Body of pancreas (tissue), 4 donors: ENCODE data around the gene WIPF3. TPM values are rescaled to one million over a fixed set of nuclear protein-coding genes. Genes with fewer than 3 reads are reported as not detected.

Experiments
- ATAC-seq: fragments of 150-250 bp; one replicate; pipeline ENCODE4 v1.9.1; 2016
- DNase-seq, 4 donors: peaks; one replicate each; pipeline ENCODE4 v3.0.0-alpha.2; 2019
- H3K27ac ChIP-seq, 4 donors: fragments of 200-600 bp; sonication (generic); 1 replicate in 3 of 4; 2 replicates in 1 of 4; pipeline versions ENCODE4 v1.5.1 to v1.6.1; 2016 to 2019; ENCODE audit warnings: mild to moderate bottlenecking in 1 of 4, mixed read lengths in 1 of 4, moderate library complexity in 1 of 4
- H3K27me3 ChIP-seq, 2 donors: fragments of 200-600 bp; sonication (generic); one replicate each; pipeline ENCODE4 v1.6.0; 2016; ENCODE audit warnings: mild to moderate bottlenecking in 1 of 2
- H3K36me3 ChIP-seq, 2 donors: fragments of 200-600 bp; sonication (generic); replicated peaks in 1 of 2; 2 replicates each; pipeline ENCODE4 v1.5.1; 2016; ENCODE audit warnings: low read depth in 2 of 2; ENCODE audit not compliant: insufficient read depth in 1 of 2
- H3K4me1 ChIP-seq: fragments of 200-600 bp; sonication (generic); one replicate; pipeline ENCODE4 v1.6.0; 2016
- H3K4me3 ChIP-seq, 2 donors: fragments of 200-600 bp; sonication (generic); 1 replicate in 1 of 2; 2 replicates in 1 of 2; pipeline ENCODE4 v1.5.1; 2016 to 2019
- H3K9me3 ChIP-seq, 3 donors: fragments of 200-600 bp; sonication (generic); 1 replicate in 2 of 3; 2 replicates in 1 of 3; pipeline ENCODE4 v1.5.1; 2016
- CTCF ChIP-seq, 7 experiments: fragments of 450-650 bp in 4 of 7; fragments of 200-600 bp in 3 of 7; sonication (generic) in 3 of 7; IDR thresholded peaks; one replicate each; pipeline ENCODE4 v1.5.1; 2016 to 2019; ENCODE audit warnings: antibody characterized with exemption in 7 of 7
- POLR2A ChIP-seq, 3 donors: fragments of 450-650 bp; IDR thresholded peaks; one replicate each; pipeline ENCODE4 v1.6.1; 2016; ENCODE audit warnings: antibody characterized with exemption in 3 of 3, mild to moderate bottlenecking in 2 of 3
- WGBS, 2 donors: methylation state at CpG; one replicate each; pipeline ENCODE4 v1.1.5; 2017; 5-methylcytosine and 5-hydroxymethylcytosine counted together
- intact Hi-C: fragments of 100-400 bp; cut with DNase I; formaldehyde crosslinking; loops from one replicate; pipeline ENCODE4 v1.15.1; 2023
- total RNA-seq, 2 donors: library from RNA; depleted of rRNA; stranded (reverse); fragments of >200 nt; gene quantifications; one replicate each; pipeline ENCODE4 v1.1.0, GENCODE V29; 2016

WIPF3 gene
- total RNA-seq, 2 donors from 2014 or later, result 0.33 to 1.0 TPM

- TF ChIP-seq POLR2A (IDR thresholded peaks at IDR 0.05) (no peak), CTCF (IDR thresholded peaks at IDR 0.05) (no peak)
- H3K27me3 ChIP-seq, result no peaks in the 10 kb centered on the region
- ATAC-seq (no peak), DNase-seq (no peak)
- H3K27ac ChIP-seq, result no peak overlapping the region
- H3K9me3 ChIP-seq, result no peaks in the 10 kb centered on the region
- intact Hi-C loops, result loop anchor here (5.0 kb wide), 1 partner anchor 176 kb away; no protein-coding TSS in a partner anchor
- 73 to 92% methylated on average over 7 of the region's 7 CpGs for WGBS, 2 donors
- peaks cover 0 to 2% of the 10 kb centered on the region in 2 donors for H3K36me3 ChIP-seq
- H3K4me1 ChIP-seq, result no peaks in the 10 kb centered on the region
- no peak overlapping the region for H3K4me3 ChIP-seq
Observed at GRCh38 chr7:29922921-29923700, 116.8 kb downstream of the WIPF3 start.

- no peak for TF ChIP-seq CTCF (IDR thresholded peaks at IDR 0.05)
- TF ChIP-seq POLR2A (IDR thresholded peaks at IDR 0.05), result no peak
- no peaks in the 10 kb centered on the region for H3K9me3 ChIP-seq
- H3K4me3 ChIP-seq, result no peak overlapping the region
- H3K36me3 ChIP-seq, result peaks cover 0 to 2% of the 10 kb centered on the region in 2 donors
- intact Hi-C loops, result loop anchor here (5.0 kb wide), 1 partner anchor 177 kb away; no protein-coding TSS in a partner anchor
- no peaks in the 10 kb centered on the region for H3K27me3 ChIP-seq
- ATAC-seq (no peak), DNase-seq (no peak)
- 71 to 72% methylated on average over 8 to 9 of the region's 9 CpGs for WGBS, 2 donors
- no peaks in the 10 kb centered on the region for H3K4me1 ChIP-seq
- no peak overlapping the region for H3K27ac ChIP-seq
Observed at GRCh38 chr7:29924006-29924405, 117.7 kb downstream of the WIPF3 start.

- no peak for DNase-seq
- TF ChIP-seq POLR2A (IDR thresholded peaks at IDR 0.05), result no peak
- no peak for TF ChIP-seq CTCF (IDR thresholded peaks at IDR 0.05)
Observed at GRCh38 chr7:29924684-29925083, 118.4 kb downstream of the WIPF3 start.

GRCh38 chr7:29926216-29926615 is 119.9 kb downstream of the WIPF3 start:
- intact Hi-C loops, result no loop called here
- Histone ChIP-seq H3K27me3 (no peaks in the 10 kb centered on the region), H3K9me3 (no peaks in the 10 kb centered on the region), H3K36me3 (peaks cover 0 to 5% of the 10 kb centered on the region in 2 donors), H3K27ac (no peak overlapping the region), H3K4me1 (no peaks in the 10 kb centered on the region), H3K4me3 (no peak overlapping the region)
- no peak for TF ChIP-seq POLR2A (IDR thresholded peaks at IDR 0.05)
- TF ChIP-seq CTCF (IDR thresholded peaks at IDR 0.05), result no peak
- DNase-seq, result no peak
- ATAC-seq, result no peak
- WGBS, 2 donors, result 91 to 95% methylated on average over 14 to 15 of the region's 15 CpGs

More at GRCh38 chr7:29924684-29925083, 118.4 kb downstream of the WIPF3 start:
- no peak for ATAC-seq
- Histone ChIP-seq H3K4me1 (no peaks in the 10 kb centered on the region), H3K27ac (no peak overlapping the region), H3K27me3 (no peaks in the 10 kb centered on the region), H3K4me3 (no peak overlapping the region), H3K36me3 (peaks cover 0 to 2% of the 10 kb centered on the region in 2 donors), H3K9me3 (no peaks in the 10 kb centered on the region)
- intact Hi-C loops, result loop anchor here (5.0 kb wide), 1 partner anchor 177 kb away; no protein-coding TSS in a partner anchor
- WGBS, 2 donors, result 91 to 92% methylated on average over 2 of the region's 2 CpGs
